ENCODE results near the gene ANKRD16. TPM values are rescaled to one million over a fixed set of nuclear protein-coding genes. Genes with fewer than 3 reads are reported as not detected.

Gene ANKRD16
- total and polyA plus RNA-seq, 2 of the 8 experiments (the other 6 are each of a cell fraction or from before 2014, with no cell fraction given), result 8.2 to 12.7 TPM

- H3K27me3 ChIP-seq (replicated peaks in 1 of 4; ENCODE audit: control insufficient read depth in 3 of 4, extremely low read depth in 1 of 4, insufficient read depth in 3 of 4, low read length in 3 of 4), result no peaks in the 10 kb centered on the region
- H3K27ac ChIP-seq (ENCODE audit: low read depth, low read length), result no peak overlapping the region
- POLR2A ChIA-PET (ENCODE audit: partially characterized antibody), result no interaction called here
- no peak overlapping the region for H3K14ac ChIP-seq (ENCODE audit: insufficient read length)
- H2BK12ac ChIP-seq (ENCODE audit: low read depth, low read length), result no peak overlapping the region
- H3K4me3 ChIP-seq (ENCODE audit: extremely low read depth in 1 of 4, insufficient read depth in 2 of 4, low read depth in 3 of 4, low read length in 4 of 4), result no peak overlapping the region
- WGBS, 2 experiments (ENCODE audit: extremely low coverage in 1 of 2, insufficient coverage in 1 of 2, insufficient read length in 1 of 2, insufficient replicate concordance in 2 of 2, low coverage in 1 of 2, low lambda C conversion rate in 2 of 2, missing lambda C conversion rate in 1 of 2), result 88% methylated on average over 8 of the region's 8 CpGs; no CpG with 5 or more reads in 1 of the 2 experiments
- no peak overlapping the region for H3K56ac ChIP-seq (replicated peaks; ENCODE audit: insufficient read length, low read depth, low read length)
- H4K8ac ChIP-seq (ENCODE audit: extremely low read depth, insufficient read depth, low read length), result no peak overlapping the region
- no peaks in the 10 kb centered on the region for H3K79me2 ChIP-seq (ENCODE audit: control insufficient read depth in 1 of 2, insufficient read depth in 2 of 2, low read length in 2 of 2)
- H3K36me3 ChIP-seq (ENCODE audit: control insufficient read depth in 2 of 4, insufficient read depth in 4 of 4, low read length in 3 of 4), result peaks cover 25 to 60% (median 47%) of the 10 kb centered on the region in 4 experiments
- no peak overlapping the region for H2BK15ac ChIP-seq (ENCODE audit: low read length)
- H2AFZ ChIP-seq (ENCODE audit: low read length), result no peak overlapping the region
- H3K9ac ChIP-seq (replicated peaks in 1 of 4; ENCODE audit: extremely low read depth in 1 of 4, low read depth in 3 of 4, low read length in 3 of 4), result no peak overlapping the region
- no peak for DNase-seq (ENCODE audit: low read depth in 1 of 2, low spot score in 2 of 2)
- no peak overlapping the region for H4K5ac ChIP-seq (ENCODE audit: insufficient read length, low read depth, low read length)
- H4K91ac ChIP-seq (replicated peaks; ENCODE audit: insufficient read length, low read length), result no peak overlapping the region
- FAIRE-seq, result no peak
- H3K4me2 ChIP-seq (ENCODE audit: insufficient read depth in 1 of 2, low read depth in 2 of 2, low read length in 2 of 2), result no peak overlapping the region
- CTCF ChIA-PET (ENCODE audit: partially characterized antibody), result interaction anchor here (0.6 kb wide), 2 partner anchors 17 to 74 kb away, joined by 3 read pairs; no protein-coding TSS in a partner anchor
- no peaks in the 10 kb centered on the region for H3K4me1 ChIP-seq (replicated peaks in 1 of 4; ENCODE audit: control insufficient read depth in 3 of 4, insufficient read depth in 4 of 4, low read length in 3 of 4)
- H2AK5ac ChIP-seq (ENCODE audit: low read depth, low read length), result no peak overlapping the region
- no peak overlapping the region for H2BK120ac ChIP-seq (replicated peaks; ENCODE audit: low read depth, low read length)
- H3K79me1 ChIP-seq (ENCODE audit: low read depth, low read length), result no peaks in the 10 kb centered on the region
- H3K18ac ChIP-seq (ENCODE audit: extremely low read depth, low read length), result no peak overlapping the region
- no peaks in the 10 kb centered on the region for H3K23me2 ChIP-seq (ENCODE audit: low read depth, low read length)
- H4K20me1 ChIP-seq (replicated peaks in 1 of 2; ENCODE audit: control insufficient read depth in 1 of 2, insufficient read depth in 2 of 2, low read length in 2 of 2), result peaks cover 0 to 2% of the 10 kb centered on the region in 2 experiments
- no peaks in the 10 kb centered on the region for H3K9me3 ChIP-seq (ENCODE audit: insufficient read depth in 2 of 2, low read depth in 1 of 2, low read length in 1 of 2)
- no peak overlapping the region for H2BK20ac ChIP-seq (ENCODE audit: low read length)
- no peak overlapping the region for H3K4ac ChIP-seq (replicated peaks; ENCODE audit: insufficient read length, low read depth, low read length)
- H2BK5ac ChIP-seq (ENCODE audit: low read depth, low read length), result no peak overlapping the region
- no peak for TF ChIP-seq POLR2AphosphoS5 (IDR thresholded peaks at IDR 0.05; ENCODE audit: low read depth, low read length)
- no peak for TF ChIP-seq CTCF (IDR thresholded peaks at IDR 0.05; ENCODE audit: control extremely low read depth in 1 of 3, insufficient read depth in 1 of 3, low read depth in 1 of 3, low read length in 3 of 3)
- no peak for TF ChIP-seq ASH2L (IDR thresholded peaks at IDR 0.05; ENCODE audit: low read length)
- TF ChIP-seq KDM4A (IDR thresholded peaks at IDR 0.05; ENCODE audit: low read depth, low read length, severe bottlenecking), result no peak
- no peak for TF ChIP-seq SIX5 (IDR thresholded peaks at IDR 0.05; ENCODE audit: low read depth, low read length)
- no peak for TF ChIP-seq CHD1 (IDR thresholded peaks at IDR 0.05; ENCODE audit: low read depth, low read length)
- TF ChIP-seq BRCA1 (IDR thresholded peaks at IDR 0.05; ENCODE audit: low read depth, low read length), result no peak
- TF ChIP-seq ZNF274 (IDR thresholded peaks at IDR 0.05; ENCODE audit: borderline replicate concordance, extremely low read depth, low read length), result no peak
- TF ChIP-seq CTBP2 (IDR thresholded peaks at IDR 0.05; ENCODE audit: borderline replicate concordance, insufficient read depth, insufficient read length, low read length), result no peak
- no peak overlapping the region for H3K23ac ChIP-seq (ENCODE audit: insufficient read length)
Measured at GRCh38 chr10:5929442-5929841, 39.7 kb upstream of the ANKRD16 start.
